H9 (cell line): ENCODE data around the gene TM6SF1. TPM values are rescaled to one million over a fixed set of nuclear protein-coding genes. Genes with fewer than 3 reads are reported as not detected.

Experiments
- DNase-seq: peaks from one replicate; pipeline ENCODE4 v3.0.0-alpha.2; 2017
- H2AFZ ChIP-seq: one replicate; pipeline ENCODE4 v1.6.1; 2013; ENCODE audit warnings: mild to moderate bottlenecking, low read length, control low read depth, moderate library complexity
- H2AK5ac ChIP-seq: 2 replicates; pipeline ENCODE4 v1.6.1; 2013; ENCODE audit warnings: low read length, control low read depth, mixed read lengths; ENCODE audit not compliant: insufficient read length
- H2BK120ac ChIP-seq: one replicate; pipeline ENCODE4 v1.6.1; 2013; ENCODE audit warnings: low read depth, mild to moderate bottlenecking, low read length, control low read depth, inconsistent platforms; ENCODE audit not compliant: poor library complexity, severe bottlenecking
- H2BK12ac ChIP-seq: 2 replicates; pipeline ENCODE4 v1.6.1; 2013; ENCODE audit warnings: low read length, control low read depth, mixed read lengths, low read depth; ENCODE audit not compliant: insufficient read length
- H2BK15ac ChIP-seq: 2 replicates; pipeline ENCODE4 v1.6.1; 2013; ENCODE audit warnings: low read depth, low read length, control low read depth
- H2BK20ac ChIP-seq: one replicate; pipeline ENCODE4 v1.6.1; 2013; ENCODE audit warnings: low read depth, mild to moderate bottlenecking, low read length, control low read depth, inconsistent platforms; ENCODE audit not compliant: poor library complexity, severe bottlenecking
- H2BK5ac ChIP-seq: 2 replicates; pipeline ENCODE4 v1.6.1; 2013; ENCODE audit warnings: low read length, control low read depth, mixed read lengths; ENCODE audit not compliant: insufficient read length
- H3K14ac ChIP-seq: 2 replicates; pipeline ENCODE4 v1.6.1; 2013; ENCODE audit warnings: low read length, control low read depth; ENCODE audit not compliant: insufficient read depth
- H3K18ac ChIP-seq: 2 replicates; pipeline ENCODE4 v1.6.1; 2013; ENCODE audit warnings: low read depth, mild to moderate bottlenecking, mixed read lengths, low read length, control low read depth; ENCODE audit not compliant: insufficient read length
- H3K23ac ChIP-seq: 2 replicates; pipeline ENCODE4 v1.6.1; 2013; ENCODE audit warnings: low read length, control low read depth, mixed read lengths, low read depth; ENCODE audit not compliant: insufficient read length
- H3K23me2 ChIP-seq: 2 replicates; pipeline ENCODE4 v1.6.1; 2013; ENCODE audit warnings: low read depth, mild to moderate bottlenecking, mixed read lengths, low read length, control low read depth; ENCODE audit not compliant: insufficient read length, poor library complexity, severe bottlenecking
- H3K27ac ChIP-seq: 2 replicates; pipeline ENCODE4 v1.5.1; 2013; ENCODE audit warnings: low read length, control low read depth, mixed read lengths, low read depth; ENCODE audit not compliant: insufficient read length
- H3K27me3 ChIP-seq: 2 replicates; pipeline ENCODE4 v1.6.1; 2013; ENCODE audit warnings: low read length, control low read depth, inconsistent platforms; ENCODE audit not compliant: insufficient read depth
- H3K4ac ChIP-seq: 2 replicates; pipeline ENCODE4 v1.6.1; 2013; ENCODE audit warnings: low read depth, mild to moderate bottlenecking, control low read depth, inconsistent platforms, low read length, moderate library complexity
- H3K4me1 ChIP-seq: 2 replicates; pipeline ENCODE4 v1.6.1; 2013; ENCODE audit warnings: low read length, control low read depth, inconsistent platforms; ENCODE audit not compliant: insufficient read depth
- H3K4me2 ChIP-seq: 2 replicates; pipeline ENCODE4 v1.6.1; 2013; ENCODE audit warnings: low read length, control low read depth, mixed read lengths; ENCODE audit not compliant: insufficient read length, insufficient read depth
- H3K56ac ChIP-seq: 2 replicates; pipeline ENCODE4 v1.6.1; 2013; ENCODE audit warnings: low read depth, mild to moderate bottlenecking, mixed read lengths, low read length, control low read depth; ENCODE audit not compliant: insufficient read length
- H3K79me1 ChIP-seq: 2 replicates; pipeline ENCODE4 v1.6.1; 2013; ENCODE audit warnings: low read depth, mild to moderate bottlenecking, moderate library complexity, low read length, control low read depth, inconsistent platforms; ENCODE audit not compliant: insufficient read depth, poor library complexity, severe bottlenecking
- H3K79me2 ChIP-seq: 2 replicates; pipeline ENCODE4 v1.6.1; 2013; ENCODE audit warnings: low read length, control low read depth, inconsistent platforms; ENCODE audit not compliant: insufficient read depth
- H3K9ac ChIP-seq: 2 replicates; pipeline ENCODE4 v1.6.1; 2013; ENCODE audit warnings: low read length, control low read depth, mixed read lengths; ENCODE audit not compliant: insufficient read length; ENCODE audit errors: extremely low read depth
- H3K9me3 ChIP-seq: one replicate; pipeline ENCODE4 v1.6.1; 2013; ENCODE audit warnings: low read depth, low read length, inconsistent platforms; ENCODE audit not compliant: control insufficient read depth
- H3T11ph ChIP-seq: one replicate; pipeline ENCODE4 v1.6.1; 2013; ENCODE audit warnings: mild to moderate bottlenecking, low read length, control low read depth, inconsistent platforms
- H4K20me1 ChIP-seq: one replicate; pipeline ENCODE4 v1.6.1; 2013; ENCODE audit not compliant: control insufficient read depth, insufficient read length, insufficient read depth
- H4K5ac ChIP-seq: 2 replicates; pipeline ENCODE4 v1.6.1; 2013; ENCODE audit warnings: low read depth, mild to moderate bottlenecking, mixed read lengths, low read length, control low read depth; ENCODE audit not compliant: insufficient read length
- H4K8ac ChIP-seq: replicated peaks from 2 replicates; pipeline ENCODE4 v1.6.1; 2013; ENCODE audit warnings: low read length, control low read depth, mixed read lengths, low read depth; ENCODE audit not compliant: insufficient read length
- H4K91ac ChIP-seq: 2 replicates; pipeline ENCODE4 v1.6.1; 2013; ENCODE audit warnings: low read depth, mild to moderate bottlenecking, moderate library complexity, mixed read lengths, low read length, control low read depth; ENCODE audit not compliant: insufficient read length
- H3K27ac Mint-ChIP-seq, 3 experiments: 2 replicates in 2 of 3; 3 replicates in 1 of 3; pipeline ENCODE4 v1.8.0; 2020 to 2021; ENCODE audit warnings: mixed read lengths in 3 of 3, mild to moderate bottlenecking in 1 of 3, moderate library complexity in 1 of 3
- H3K27me3 Mint-ChIP-seq: 2 replicates; pipeline ENCODE4 v1.8.0; 2021; ENCODE audit warnings: low read depth, mild to moderate bottlenecking, moderate library complexity, mixed read lengths
- H3K36me3 Mint-ChIP-seq, 3 experiments: 2 replicates in 2 of 3; 3 replicates in 1 of 3; pipeline ENCODE4 v1.8.0; 2020 to 2021; ENCODE audit warnings: low read depth in 3 of 3, mixed read lengths in 3 of 3; ENCODE audit not compliant: insufficient read depth in 1 of 3
- H3K4me1 Mint-ChIP-seq, 2 experiments: 2 replicates each; pipeline ENCODE4 v1.8.0; 2020; ENCODE audit warnings: mixed read lengths in 2 of 2
- H3K4me3 Mint-ChIP-seq, 2 experiments: 2 replicates in 1 of 2; 3 replicates in 1 of 2; pipeline ENCODE4 v1.8.0; 2020 to 2021; ENCODE audit warnings: mild to moderate bottlenecking in 2 of 2, mixed read lengths in 2 of 2, moderate library complexity in 1 of 2
- H3K9me3 Mint-ChIP-seq, 2 experiments: 2 replicates in 1 of 2; 3 replicates in 1 of 2; pipeline ENCODE4 v1.8.0; 2020; ENCODE audit warnings: mild to moderate bottlenecking in 2 of 2, mixed read lengths in 2 of 2, moderate library complexity in 1 of 2
- CTCF ChIP-seq: fragments of 200-600 bp; sonication (generic); conservative IDR thresholded peaks from 3 replicates; pipeline ENCODE4 v1.8.0; 2021; ENCODE audit warnings: antibody characterized with exemption, mild to moderate bottlenecking
- WGBS: extraction: QIAGEN DNeasy Blood & Tissue Kit; methylation state at CpG from one replicate; pipeline ENCODE4 v1.1.7; 2013; ENCODE audit warnings: missing lambda C conversion rate, low lambda C conversion rate, mixed read lengths; ENCODE audit not compliant: insufficient read length; ENCODE audit errors: extremely low coverage; 5-methylcytosine and 5-hydroxymethylcytosine counted together
- total RNA-seq: library from RNA; stranded (reverse); gene quantifications from 2 replicates; pipeline ENCODE4 v1.2.1, GENCODE V29; 2021

TM6SF1 gene
- total RNA-seq, 1 experiment from 2014 or later, result 0.96 TPM

DNA sequence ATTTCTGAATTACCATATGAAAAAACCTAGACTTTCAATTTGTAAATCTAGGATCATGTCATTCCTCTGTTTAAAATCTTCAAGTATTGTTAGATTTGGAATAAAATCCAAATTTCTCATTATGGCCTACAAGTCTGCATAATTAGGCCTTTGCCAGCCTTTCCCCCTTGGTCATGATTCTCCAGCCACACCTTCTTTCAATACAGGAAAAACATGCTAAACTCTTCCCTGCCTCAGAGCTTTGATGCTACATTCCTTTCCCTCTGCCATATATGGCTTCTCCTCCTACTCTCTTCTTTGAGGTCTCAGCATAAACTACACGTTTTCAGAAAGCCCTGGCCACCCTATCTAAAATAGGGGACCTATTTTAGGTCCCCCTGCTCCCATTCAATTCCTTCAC lies 48.5 kb downstream of the TM6SF1 start:
- Mint-ChIP-seq H3K27ac (peak overlapping the region in 1 of 3 experiments; percentile 10; a peak in 1 of 7 replicates), H3K4me3 (no peak overlapping the region), H3K36me3 (peaks cover 11 to 50% (median 49%) of the 10 kb centered on the region in 3 experiments; a peak in 6 of 7 replicates), H3K27me3 (no peaks in the 10 kb centered on the region), H3K9me3 (no peaks in the 10 kb centered on the region), H3K4me1 (peaks cover 4 to 5% of the 10 kb centered on the region in 2 experiments; a peak in 1 of 4 replicates)
- Histone ChIP-seq H2AK5ac (no peak overlapping the region), H3K4me1 (no peaks in the 10 kb centered on the region), H4K20me1 (no peaks in the 10 kb centered on the region), H3K9ac (no peak overlapping the region), H3K79me1 (no peaks in the 10 kb centered on the region), H2BK20ac (no peak overlapping the region), H3K27me3 (no peaks in the 10 kb centered on the region), H3K23me2 (no peaks in the 10 kb centered on the region), H3K27ac (no peak overlapping the region), H4K91ac (no peak overlapping the region), H2BK15ac (no peak overlapping the region), H2BK12ac (no peak overlapping the region), H2BK5ac (no peak overlapping the region), H3K4me2 (no peak overlapping the region), H3K56ac (no peak overlapping the region), H3K9me3 (no peaks in the 10 kb centered on the region), H3K18ac (no peak overlapping the region), H3K23ac (no peak overlapping the region), H4K5ac (no peak overlapping the region), H3K79me2 (no peaks in the 10 kb centered on the region), H2AFZ (no peak overlapping the region), H3K4ac (no peak overlapping the region), H3T11ph (no peak overlapping the region), H4K8ac (no peak overlapping the region), H2BK120ac (no peak overlapping the region), H3K14ac (no peak overlapping the region)
- DNase-seq, result no peak
- WGBS, result no CpG with 5 or more reads among the region's 1 CpG
- no peak for TF ChIP-seq CTCF
